Mesenchymal stem cell (in vitro differentiated cells and primary cell): ENCODE results near the gene ARID1B.

Source experiments
- DNase-seq: peaks from one replicate; pipeline ENCODE4 v3.0.0-alpha.2; 2013
- H2AFZ ChIP-seq: one replicate; pipeline ENCODE4 v1.6.1; 2013; ENCODE audit warnings: low read depth, mild to moderate bottlenecking, control low read depth, inconsistent platforms, low read length, moderate library complexity
- H2AK5ac ChIP-seq: 2 replicates; pipeline ENCODE4 v1.6.1; 2013; ENCODE audit warnings: low read length, moderate library complexity, mild to moderate bottlenecking, inconsistent platforms; ENCODE audit not compliant: severe bottlenecking
- H2BK120ac ChIP-seq: one replicate; pipeline ENCODE4 v1.6.1; 2013; ENCODE audit warnings: low read depth, mild to moderate bottlenecking, inconsistent platforms, low read length, moderate library complexity
- H2BK12ac ChIP-seq, 2 experiments: one replicate each; pipeline ENCODE4 v1.6.1; 2013; ENCODE audit warnings: inconsistent platforms in 2 of 2, low read length in 2 of 2, mild to moderate bottlenecking in 2 of 2, moderate library complexity in 2 of 2, control low read depth in 1 of 2
- H2BK15ac ChIP-seq: one replicate; pipeline ENCODE4 v1.6.1; 2013; ENCODE audit warnings: mild to moderate bottlenecking, low read depth, inconsistent platforms; ENCODE audit not compliant: poor library complexity, severe bottlenecking
- H2BK5ac ChIP-seq: 2 replicates; pipeline ENCODE4 v1.6.1; 2013; ENCODE audit warnings: low read depth, mild to moderate bottlenecking, low read length, control low read depth, inconsistent platforms; ENCODE audit not compliant: poor library complexity, severe bottlenecking
- H3K14ac ChIP-seq, 2 experiments: one replicate each; pipeline ENCODE4 v1.6.1; 2013; ENCODE audit warnings: inconsistent platforms in 2 of 2, low read length in 2 of 2, control low read depth in 1 of 2, mild to moderate bottlenecking in 1 of 2, moderate library complexity in 1 of 2
- H3K18ac ChIP-seq, 2 experiments: one replicate each; pipeline ENCODE4 v1.6.1; 2013; ENCODE audit warnings: inconsistent platforms in 2 of 2, low read length in 2 of 2, control low read depth in 1 of 2, low read depth in 1 of 2, mild to moderate bottlenecking in 1 of 2
- H3K23ac ChIP-seq, 2 experiments: one replicate each; pipeline ENCODE4 v1.6.1; 2013; ENCODE audit warnings: inconsistent platforms in 2 of 2, low read length in 2 of 2, mild to moderate bottlenecking in 2 of 2, moderate library complexity in 2 of 2, control low read depth in 1 of 2
- H3K27ac ChIP-seq: 2 replicates; pipeline ENCODE4 v1.5.1; 2013; ENCODE audit warnings: mild to moderate bottlenecking, moderate library complexity, low read length, control low read depth, inconsistent platforms; ENCODE audit not compliant: poor library complexity, severe bottlenecking
- H3K27me3 ChIP-seq, 2 experiments: 2 replicates each; pipeline versions ENCODE4 v1.6.1 to v1.7.0; 2013; ENCODE audit warnings: low read length in 2 of 2, mild to moderate bottlenecking in 2 of 2, moderate library complexity in 2 of 2, control low read depth in 1 of 2, inconsistent platforms in 1 of 2; ENCODE audit not compliant: control insufficient read depth in 1 of 2, insufficient read depth in 1 of 2
- H3K36me3 ChIP-seq, 2 experiments: 2 replicates each; pipeline versions ENCODE4 v1.6.1 to v1.7.0; 2013; ENCODE audit warnings: low read length in 2 of 2, control low read depth in 1 of 2, inconsistent platforms in 1 of 2, low read depth in 1 of 2, mild to moderate bottlenecking in 1 of 2; ENCODE audit not compliant: insufficient read depth in 2 of 2, control insufficient read depth in 1 of 2
- H3K4ac ChIP-seq, 2 experiments: one replicate each; pipeline ENCODE4 v1.6.1; 2013; ENCODE audit warnings: inconsistent platforms in 2 of 2, low read length in 2 of 2, mild to moderate bottlenecking in 2 of 2, moderate library complexity in 2 of 2, control low read depth in 1 of 2, low read depth in 1 of 2
- H3K4me1 ChIP-seq: 2 replicates; pipeline ENCODE4 v1.6.1; 2013; ENCODE audit warnings: low read depth, low read length, control low read depth; ENCODE audit not compliant: control insufficient read depth, insufficient read depth
- H3K4me2 ChIP-seq: 2 replicates; pipeline ENCODE4 v1.6.1; 2013; ENCODE audit warnings: low read length, mild to moderate bottlenecking, inconsistent platforms; ENCODE audit not compliant: poor library complexity, severe bottlenecking
- H3K4me3 ChIP-seq, 2 experiments: 2 replicates each; pipeline versions ENCODE4 v1.5.1 to v1.7.0; 2013; ENCODE audit warnings: low read length in 2 of 2, mild to moderate bottlenecking in 2 of 2, control low read depth in 1 of 2, low read depth in 1 of 2; ENCODE audit not compliant: insufficient read depth in 1 of 2
- H3K79me1 ChIP-seq: replicated peaks from 2 replicates; pipeline ENCODE4 v1.6.1; 2013; ENCODE audit warnings: mild to moderate bottlenecking, control low read depth, low read length, inconsistent platforms; ENCODE audit not compliant: poor library complexity, severe bottlenecking
- H3K9ac ChIP-seq: 2 replicates; pipeline ENCODE4 v1.7.0; 2013; ENCODE audit warnings: mild to moderate bottlenecking, low read length, moderate library complexity
- H3K9me3 ChIP-seq: 2 replicates; pipeline ENCODE4 v1.7.0; 2013; ENCODE audit warnings: mild to moderate bottlenecking, low read length; ENCODE audit not compliant: control insufficient read depth
- H4K8ac ChIP-seq: one replicate; pipeline ENCODE4 v1.6.1; 2013; ENCODE audit warnings: inconsistent platforms, mild to moderate bottlenecking, low read length, moderate library complexity
- H4K91ac ChIP-seq: one replicate; pipeline ENCODE4 v1.6.1; 2013; ENCODE audit warnings: mild to moderate bottlenecking, low read length, inconsistent platforms
- WGBS: methylation state at CpG from one replicate; pipeline ENCODE4 v1.1.7; 2013; ENCODE audit warnings: mixed read lengths; 5-methylcytosine and 5-hydroxymethylcytosine counted together

Gene ARID1B

GRCh38 chr6:156905801-156906200 lies 128.6 kb downstream of the ARID1B start:
- peak overlapping the region in 1 of 2 experiments; percentile 34 for H3K18ac ChIP-seq
- H2BK120ac ChIP-seq, result no peak overlapping the region
- no peak overlapping the region for H3K4ac ChIP-seq
- H3K27me3 ChIP-seq, result no peaks in the 10 kb centered on the region
- no peaks in the 10 kb centered on the region for H3K9me3 ChIP-seq
- H3K4me2 ChIP-seq, result no peak overlapping the region
- no peak overlapping the region for H2BK15ac ChIP-seq
- peaks cover 20% of the 10 kb centered on the region for H3K79me1 ChIP-seq
- H2AK5ac ChIP-seq, result no peak overlapping the region
- no CpG with 5 or more reads among the region's 1 CpG for WGBS
- H2BK12ac ChIP-seq, result no peak overlapping the region
- H3K23ac ChIP-seq, result no peak overlapping the region
- no peak overlapping the region for H2AFZ ChIP-seq
- no peak overlapping the region for H3K9ac ChIP-seq
- no peak overlapping the region for H3K27ac ChIP-seq
- peaks cover 0 to 30% of the 10 kb centered on the region in 2 experiments for H3K36me3 ChIP-seq
- H2BK5ac ChIP-seq, result no peak overlapping the region
- peaks cover 2% of the 10 kb centered on the region for H3K4me1 ChIP-seq
- H4K8ac ChIP-seq, result no peak overlapping the region
- H3K4me3 ChIP-seq, result no peak overlapping the region
- DNase-seq, result no peak
- no peak overlapping the region for H4K91ac ChIP-seq
- no peak overlapping the region for H3K14ac ChIP-seq

GRCh38 chr6:156906451-156906850 lies 129.3 kb downstream of the ARID1B start:
- Histone ChIP-seq H2AFZ (no peak overlapping the region), H3K9me3 (no peaks in the 10 kb centered on the region), H2AK5ac (no peak overlapping the region), H3K18ac (no peak overlapping the region), H3K14ac (no peak overlapping the region), H3K27me3 (no peaks in the 10 kb centered on the region), H3K36me3 (peaks cover 0 to 26% of the 10 kb centered on the region in 2 experiments), H3K79me1 (peaks cover 20% of the 10 kb centered on the region), H3K4me1 (no peaks in the 10 kb centered on the region), H2BK15ac (no peak overlapping the region), H3K9ac (no peak overlapping the region), H2BK5ac (no peak overlapping the region), H3K4me2 (no peak overlapping the region), H3K4me3 (no peak overlapping the region), H2BK12ac (no peak overlapping the region), H3K23ac (no peak overlapping the region), H3K27ac (no peak overlapping the region), H4K91ac (no peak overlapping the region), H2BK120ac (no peak overlapping the region), H3K4ac (no peak overlapping the region), H4K8ac (no peak overlapping the region)
- DNase-seq, result no peak
- 98% methylated on average over 7 of the region's 7 CpGs for WGBS

GRCh38 chr6:156909212-156910010 lies 132.2 kb downstream of the ARID1B start:
- peaks cover 31% of the 10 kb centered on the region for H3K79me1 ChIP-seq
- H2BK12ac ChIP-seq, result no peak overlapping the region
- H2AFZ ChIP-seq, result no peak overlapping the region
- H2AK5ac ChIP-seq, result no peak overlapping the region
- no peak overlapping the region for H4K91ac ChIP-seq
- H2BK120ac ChIP-seq, result no peak overlapping the region
- no peaks in the 10 kb centered on the region for H3K27me3 ChIP-seq
- H3K18ac ChIP-seq, result no peak overlapping the region
- no peak overlapping the region for H3K4ac ChIP-seq
- no peak overlapping the region for H4K8ac ChIP-seq
- H3K14ac ChIP-seq, result no peak overlapping the region
- H3K36me3 ChIP-seq, result peaks cover 5 to 6% of the 10 kb centered on the region in 2 experiments
- 92% methylated on average over 10 of the region's 10 CpGs for WGBS
- no peak for DNase-seq
- no peak overlapping the region for H3K9ac ChIP-seq
- no peak overlapping the region for H2BK15ac ChIP-seq
- no peak overlapping the region for H3K23ac ChIP-seq
- no peak overlapping the region for H3K4me2 ChIP-seq
- H2BK5ac ChIP-seq, result no peak overlapping the region
- H3K4me1 ChIP-seq, result no peaks in the 10 kb centered on the region
- H3K27ac ChIP-seq, result no peak overlapping the region
- H3K9me3 ChIP-seq, result no peaks in the 10 kb centered on the region
- H3K4me3 ChIP-seq, result no peak overlapping the region

GRCh38 chr6:156910011-156910334 lies 132.8 kb downstream of the ARID1B start:
- no peak overlapping the region for H3K4me2 ChIP-seq
- peaks cover 2 to 5% of the 10 kb centered on the region in 2 experiments for H3K36me3 ChIP-seq
- H4K8ac ChIP-seq, result no peak overlapping the region
- no peak overlapping the region for H3K4ac ChIP-seq
- no peak overlapping the region for H2BK12ac ChIP-seq
- H3K18ac ChIP-seq, result no peak overlapping the region
- H3K4me1 ChIP-seq, result no peaks in the 10 kb centered on the region
- no peak overlapping the region for H2AK5ac ChIP-seq
- no peaks in the 10 kb centered on the region for H3K27me3 ChIP-seq
- no peak overlapping the region for H4K91ac ChIP-seq
- no peak overlapping the region for H3K23ac ChIP-seq
- no peak overlapping the region for H2AFZ ChIP-seq
- no peak overlapping the region for H3K14ac ChIP-seq
- no peak overlapping the region for H2BK120ac ChIP-seq
- peaks cover 32% of the 10 kb centered on the region for H3K79me1 ChIP-seq
- no peak overlapping the region for H3K4me3 ChIP-seq
- no peaks in the 10 kb centered on the region for H3K9me3 ChIP-seq
- no peak overlapping the region for H2BK15ac ChIP-seq
- no peak overlapping the region for H3K27ac ChIP-seq
- WGBS, result 96% methylated on average over 4 of the region's 4 CpGs
- no peak for DNase-seq
- no peak overlapping the region for H3K9ac ChIP-seq
- H2BK5ac ChIP-seq, result no peak overlapping the region
